PC-3 (cell line): ENCODE data around the gene LRRC4B. TPM values are rescaled to one million over a fixed set of nuclear protein-coding genes. Genes with fewer than 3 reads are reported as not detected.

Experiments
- ATAC-seq: fragments of 200-7000 bp; cut with Tn5 transposase; 2 replicates; pipeline ENCODE4 v1.9.1; 2020; ENCODE audit warnings: mild to moderate bottlenecking, moderate library complexity
- BruUV-seq: library from RNA; stranded (reverse); fragments of 400-500 nt; replicated peaks from 2 replicates; lab custom pipeline; 2021; lab: Mats Ljungman, UMichigan
- CTCF ChIA-PET: fragments of 300-600 bp; sonication (Branson Sonifier 250); formaldehyde crosslinking; loops from one replicate; lab custom pipeline; 2022; ENCODE audit warnings: antibody characterized with exemption; lab: Charles Lee
- POLR2A ChIA-PET: fragments of 300-600 bp; sonication (Branson Sonifier 250); formaldehyde crosslinking; loops from one replicate; lab custom pipeline; 2022; ENCODE audit warnings: antibody characterized with exemption; ENCODE audit not compliant: unreplicated experiment; lab: Charles Lee
- DNase-seq: peaks from one replicate; pipeline ENCODE4 v3.0.0-alpha.2; 2015
- H2AFZ ChIP-seq: fragments of 300-600 bp; sonication (generic); 2 replicates; pipeline ENCODE4 v1.6.0; 2016; ENCODE audit warnings: antibody characterized with exemption, low read length
- H3F3A ChIP-seq: fragments of 300-600 bp; sonication (generic); one replicate; pipeline ENCODE4 v1.6.0; 2017; ENCODE audit warnings: antibody characterized with exemption, low read length, control low read depth, mild to moderate bottlenecking; ENCODE audit not compliant: unreplicated experiment
- H3K27ac ChIP-seq: fragments of 300-600 bp; sonication (generic); 2 replicates; pipeline ENCODE4 v1.5.1; 2016; ENCODE audit warnings: mild to moderate bottlenecking, low read length
- H3K27me3 ChIP-seq: fragments of 300-600 bp; sonication (generic); 2 replicates; pipeline ENCODE4 v1.6.1; 2016; ENCODE audit warnings: low read length, mixed read lengths
- H3K36me3 ChIP-seq: fragments of 300-600 bp; sonication (generic); 2 replicates; pipeline ENCODE4 v1.6.1; 2016; ENCODE audit warnings: low read depth, mixed run types, low read length, mixed read lengths
- H3K4me1 ChIP-seq: fragments of 300-600 bp; sonication (generic); 2 replicates; pipeline ENCODE4 v1.5.1; 2016; ENCODE audit warnings: low read length; ENCODE audit not compliant: insufficient read depth
- H3K4me2 ChIP-seq: fragments of 300-600 bp; sonication (generic); 2 replicates; pipeline ENCODE4 v1.6.0; 2016; ENCODE audit warnings: low read length
- H3K4me3 ChIP-seq: fragments of 300-600 bp; sonication (generic); 2 replicates; pipeline ENCODE4 v1.5.1; 2016; ENCODE audit warnings: mild to moderate bottlenecking, low read length, mixed read lengths
- H3K79me2 ChIP-seq: fragments of 300-600 bp; sonication (generic); 2 replicates; pipeline ENCODE4 v1.6.1; 2017; ENCODE audit warnings: low read length, mixed read lengths
- H3K9ac ChIP-seq: fragments of 300-600 bp; sonication (generic); 2 replicates; pipeline ENCODE4 v1.6.0; 2016; ENCODE audit warnings: mild to moderate bottlenecking, low read length
- H3K9me2 ChIP-seq: fragments of 300-600 bp; sonication (generic); replicated peaks from 2 replicates; pipeline ENCODE4 v1.6.1; 2016; ENCODE audit warnings: mixed run types, low read length, mixed read lengths
- H3K9me3 ChIP-seq: fragments of 300-600 bp; sonication (generic); 2 replicates; pipeline ENCODE4 v1.6.1; 2016; ENCODE audit warnings: low read length, mixed read lengths
- H4K20me1 ChIP-seq: fragments of 300-600 bp; sonication (generic); 2 replicates; pipeline ENCODE4 v1.6.1; 2016; ENCODE audit warnings: low read length, mixed read lengths
- CTCF ChIP-seq: fragments of 300-600 bp; sonication (generic); conservative IDR thresholded peaks from 2 replicates; pipeline ENCODE4 v1.5.1; 2017; ENCODE audit warnings: antibody characterized with exemption, low read depth, mild to moderate bottlenecking, low read length
- EZH2 ChIP-seq: fragments of 300-600 bp; sonication (generic); IDR thresholded peaks from one replicate; pipeline ENCODE4 v1.6.1; 2017; ENCODE audit warnings: antibody characterized with exemption, mild to moderate bottlenecking, low read length; ENCODE audit not compliant: unreplicated experiment
- EZH2phosphoT487 ChIP-seq: fragments of 300-600 bp; sonication (generic); IDR thresholded peaks from 2 replicates; pipeline ENCODE4 v1.6.1; 2018; ENCODE audit warnings: mild to moderate bottlenecking, antibody characterized with exemption, low read length, borderline replicate concordance
- intact Hi-C: fragments of 100-400 bp; cut with micrococcal nuclease; formaldehyde crosslinking; loops from 2 replicates; pipeline ENCODE4 v1.9.0; 2023
- total RNA-seq: library from RNA; depleted of rRNA; stranded (reverse); fragments of >200 nt; gene quantifications from 2 replicates; pipeline ENCODE4 v1.2.3, GENCODE V29; 2014

The LRRC4B gene
- total RNA-seq, 1 experiment from 2014 or later = 0.26 TPM

GRCh38 chr19:50478901-50479715 is 89.1 kb downstream of the LRRC4B start:
- intact Hi-C loops = no loop called here
- H3K4me1 ChIP-seq = peaks cover 8% of the 10 kb centered on the region
- H3K36me3 ChIP-seq = peaks cover 37% of the 10 kb centered on the region
- ATAC-seq (no peak), DNase-seq (peak; percentile 38)
- no peaks in the 10 kb centered on the region for H3K27me3 ChIP-seq
- BruUV-seq = no TSS peak
- H3K9ac ChIP-seq = no peak overlapping the region
- TF ChIP-seq CTCF = peak; percentile 80
- no peak for TF ChIP-seq EZH2phosphoT487
- H3F3A ChIP-seq = no peaks in the 10 kb centered on the region
- H3K79me2 ChIP-seq = peaks cover 31% of the 10 kb centered on the region
- H3K27ac ChIP-seq = no peak overlapping the region
- H4K20me1 ChIP-seq = peaks cover 21% of the 10 kb centered on the region
- H2AFZ ChIP-seq = no peak overlapping the region
- POLR2A ChIA-PET = no interaction called here
- H3K4me3 ChIP-seq = no peak overlapping the region
- H3K9me2 ChIP-seq = no peaks in the 10 kb centered on the region
- CTCF ChIA-PET = no interaction called here
- H3K9me3 ChIP-seq = no peaks in the 10 kb centered on the region
- no peak overlapping the region for H3K4me2 ChIP-seq

- Histone ChIP-seq H2AFZ (no peak overlapping the region), H3K4me3 (peak overlapping the region; percentile 86; the same call in 1 of the 2 replicates), H3K27me3 (no peaks in the 10 kb centered on the region), H3K9me2 (no peaks in the 10 kb centered on the region), H3F3A (no peaks in the 10 kb centered on the region), H3K36me3 (peaks cover 28% of the 10 kb centered on the region), H3K4me1 (peaks cover 8% of the 10 kb centered on the region), H3K9ac (no peak overlapping the region), H3K4me2 (peak overlapping the region; percentile 91), H4K20me1 (peaks cover 21% of the 10 kb centered on the region), H3K79me2 (peaks cover 31% of the 10 kb centered on the region), H3K27ac (no peak overlapping the region), H3K9me3 (no peaks in the 10 kb centered on the region)
- ChIA-PET CTCF (no interaction called here), POLR2A (interaction anchor here (0.7 kb wide), 1 partner anchor 9 kb away, joined by 5 read pairs; no protein-coding TSS in a partner anchor)
- intact Hi-C loops = no loop called here
- DNase-seq (no peak), ATAC-seq (no peak)
- no TSS peak for BruUV-seq
- TF ChIP-seq EZH2phosphoT487 (no peak), CTCF (no peak), EZH2 (no peak)
Measured at GRCh38 chr19:50477751-50478515, 90.3 kb downstream of the LRRC4B start.
